GM21381 (cell line): ENCODE data around the gene PLD5.
"Not testable (repeated sequence)": the region's sequence is repeated elsewhere in the genome, so short reads cannot be mapped to it uniquely, and the experiment has no call there.

ENCODE experiments used
- ATAC-seq: cut with Tn5 transposase; IDR thresholded peaks from one replicate; pipeline ENCODE4 v1.9.1; 2021; ENCODE audit warnings: mild to moderate bottlenecking, moderate library complexity; ENCODE audit not compliant: unreplicated experiment

The PLD5 gene

GRCh38 chr1:242179767-242180166 lies 344.7 kb downstream of the PLD5 start:
- peak; percentile 86 for ATAC-seq

- ATAC-seq: no peak
Observed at GRCh38 chr1:242178924-242179708, 345.4 kb downstream of the PLD5 start.

- no peak for ATAC-seq
Observed at GRCh38 chr1:242178436-242178835, 346.1 kb downstream of the PLD5 start.

- ATAC-seq: no peak
Observed at GRCh38 chr1:242162140-242162539, 362.4 kb downstream of the PLD5 start.

- peak; percentile 56 for ATAC-seq
Observed at GRCh38 chr1:242147096-242147976, 377.2 kb downstream of the PLD5 start.

GRCh38 chr1:242146652-242147051 lies 377.8 kb downstream of the PLD5 start:
- peak; percentile 24 for ATAC-seq

- ATAC-seq: no peak
Observed at GRCh38 chr1:242140836-242141235, 383.7 kb downstream of the PLD5 start.

- ATAC-seq: no peak
Observed at GRCh38 chr1:242139986-242140385, 384.5 kb downstream of the PLD5 start.

GRCh38 chr1:242139442-242139841 lies 385.1 kb downstream of the PLD5 start:
- ATAC-seq: peak; percentile 80

- no peak for ATAC-seq
Observed at GRCh38 chr1:242133796-242134195, 390.7 kb downstream of the PLD5 start.

- ATAC-seq: no peak
Observed at GRCh38 chr1:242133351-242133750, 391.1 kb downstream of the PLD5 start.

GRCh38 chr1:242132121-242132817 lies 392.2 kb downstream of the PLD5 start:
- no peak for ATAC-seq

GRCh38 chr1:242128951-242129502 lies 395.5 kb downstream of the PLD5 start:
- no peak for ATAC-seq

GRCh38 chr1:242120432-242120831 lies 404.1 kb downstream of the PLD5 start:
- ATAC-seq: no peak

- no peak for ATAC-seq
Observed at GRCh38 chr1:242100921-242101320, 423.6 kb downstream of the PLD5 start.

GRCh38 chr1:242097283-242097682 lies 427.2 kb downstream of the PLD5 start:
- ATAC-seq: not testable (repeated sequence)

GRCh38 chr1:242093116-242093515 lies 431.4 kb downstream of the PLD5 start:
- ATAC-seq: no peak

GRCh38 chr1:242089911-242090310 lies 434.6 kb downstream of the PLD5 start:
- ATAC-seq: no peak

- ATAC-seq: no peak
Observed at GRCh38 chr1:242088875-242089274, 435.6 kb downstream of the PLD5 start.

- ATAC-seq: no peak
Observed at GRCh38 chr1:242086706-242087105, 437.8 kb downstream of the PLD5 start.

GRCh38 chr1:242086093-242086492 lies 438.4 kb downstream of the PLD5 start:
- ATAC-seq: no peak
